Chondrocyte (in vitro differentiated cells): ENCODE data around the gene APOL4. TPM values are rescaled to one million over a fixed set of nuclear protein-coding genes. Genes with fewer than 3 reads are reported as not detected.
"Not testable (repeated sequence)": the region's sequence is repeated elsewhere in the genome, so short reads cannot be mapped to it uniquely, and the experiment has no call there.

Source experiments
- DNase-seq: peaks from one replicate; pipeline ENCODE4 v3.0.0; 2021; ENCODE audit warnings: mixed read lengths, low spot score
- H3K27ac Mint-ChIP-seq: one replicate; pipeline ENCODE4 v1.8.0; 2021; ENCODE audit warnings: mild to moderate bottlenecking, moderate library complexity, mixed read lengths; ENCODE audit not compliant: unreplicated experiment
- H3K27me3 Mint-ChIP-seq: 2 replicates; pipeline ENCODE4 v1.8.0; 2021; ENCODE audit warnings: low read depth, mixed read lengths
- H3K36me3 Mint-ChIP-seq: 2 replicates; pipeline ENCODE4 v1.8.0; 2021; ENCODE audit warnings: low read depth, mixed read lengths
- H3K4me1 Mint-ChIP-seq: 2 replicates; pipeline ENCODE4 v1.8.0; 2021; ENCODE audit warnings: low read depth, mild to moderate bottlenecking, mixed read lengths
- H3K4me3 Mint-ChIP-seq: one replicate; pipeline ENCODE4 v1.8.0; 2021; ENCODE audit warnings: mild to moderate bottlenecking, moderate library complexity, mixed read lengths; ENCODE audit not compliant: unreplicated experiment
- H3K9me3 Mint-ChIP-seq: 2 replicates; pipeline ENCODE4 v1.8.0; 2021; ENCODE audit warnings: low read depth, mixed read lengths
- total RNA-seq: library from RNA; stranded (reverse); gene quantifications from 3 replicates; pipeline ENCODE4 v1.2.1, GENCODE V29; 2021
- TF ChIP-seq, protein P1 (sequence below): fragments of 200-600 bp; sonication (generic); IDR thresholded peaks from 2 replicates; pipeline ENCODE4 v1.5.0; 2021; ENCODE audit warnings: antibody characterized with exemption, mild to moderate bottlenecking, moderate library complexity

The APOL4 gene
- total RNA-seq, 1 donor from 2014 or later = not detected

DNA sequence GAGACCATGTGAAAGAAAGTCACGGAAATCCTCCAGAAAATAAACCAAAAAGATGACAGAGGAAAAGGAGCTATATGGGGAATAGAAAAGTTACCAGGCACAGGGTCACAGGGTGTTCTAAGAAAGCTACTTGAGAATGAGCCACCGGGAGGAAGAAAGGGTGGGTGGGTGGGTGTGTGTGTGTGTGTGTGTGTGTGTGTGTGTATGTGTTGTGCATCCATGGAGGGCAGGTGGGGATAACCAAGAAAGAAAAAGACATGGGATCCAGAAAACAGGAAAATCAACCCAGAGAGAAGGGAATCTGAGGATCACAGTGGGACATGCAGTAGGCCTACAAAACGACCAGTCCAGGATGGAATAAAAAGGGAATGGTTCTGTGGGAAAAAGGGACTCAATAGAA is 34.0 kb upstream of the APOL4 start:
- peak overlapping the region; percentile 42 for H3K27ac Mint-ChIP-seq
- no peaks in the 10 kb centered on the region for H3K9me3 Mint-ChIP-seq
- TF ChIP-seq, protein P1, sequence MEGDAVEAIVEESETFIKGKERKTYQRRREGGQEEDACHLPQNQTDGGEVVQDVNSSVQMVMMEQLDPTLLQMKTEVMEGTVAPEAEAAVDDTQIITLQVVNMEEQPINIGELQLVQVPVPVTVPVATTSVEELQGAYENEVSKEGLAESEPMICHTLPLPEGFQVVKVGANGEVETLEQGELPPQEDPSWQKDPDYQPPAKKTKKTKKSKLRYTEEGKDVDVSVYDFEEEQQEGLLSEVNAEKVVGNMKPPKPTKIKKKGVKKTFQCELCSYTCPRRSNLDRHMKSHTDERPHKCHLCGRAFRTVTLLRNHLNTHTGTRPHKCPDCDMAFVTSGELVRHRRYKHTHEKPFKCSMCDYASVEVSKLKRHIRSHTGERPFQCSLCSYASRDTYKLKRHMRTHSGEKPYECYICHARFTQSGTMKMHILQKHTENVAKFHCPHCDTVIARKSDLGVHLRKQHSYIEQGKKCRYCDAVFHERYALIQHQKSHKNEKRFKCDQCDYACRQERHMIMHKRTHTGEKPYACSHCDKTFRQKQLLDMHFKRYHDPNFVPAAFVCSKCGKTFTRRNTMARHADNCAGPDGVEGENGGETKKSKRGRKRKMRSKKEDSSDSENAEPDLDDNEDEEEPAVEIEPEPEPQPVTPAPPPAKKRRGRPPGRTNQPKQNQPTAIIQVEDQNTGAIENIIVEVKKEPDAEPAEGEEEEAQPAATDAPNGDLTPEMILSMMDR = no peak
- H3K4me1 Mint-ChIP-seq = peaks cover 65% of the 10 kb centered on the region
- peak overlapping the region; percentile 95 for H3K4me3 Mint-ChIP-seq
- H3K27me3 Mint-ChIP-seq = no peaks in the 10 kb centered on the region
- DNase-seq = no peak
- peaks cover 45% of the 10 kb centered on the region for H3K36me3 Mint-ChIP-seq

DNA sequence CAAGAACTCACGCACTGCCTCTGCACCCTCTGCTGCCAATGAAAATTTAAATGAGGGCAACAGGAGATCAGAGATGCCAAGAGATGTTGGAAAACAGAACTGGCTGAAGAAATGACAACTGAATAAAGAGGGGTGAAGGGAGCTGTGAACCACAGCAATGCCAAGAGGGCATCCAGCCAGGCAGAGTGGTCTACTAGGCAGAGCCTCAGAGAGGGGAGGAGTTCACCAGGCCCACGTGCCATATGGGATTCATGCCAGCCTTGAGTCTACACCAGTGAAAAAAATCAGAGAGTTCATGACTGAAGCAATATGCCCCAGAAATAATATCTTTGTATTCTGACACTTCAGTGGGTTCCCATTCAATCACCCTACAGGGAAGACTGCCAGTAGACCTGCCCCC is 33.3 kb upstream of the APOL4 start:
- peaks cover 47% of the 10 kb centered on the region for H3K36me3 Mint-ChIP-seq
- H3K27ac Mint-ChIP-seq = no peak overlapping the region
- TF ChIP-seq, protein P1 = no peak
- peaks cover 58% of the 10 kb centered on the region for H3K4me1 Mint-ChIP-seq
- no peaks in the 10 kb centered on the region for H3K9me3 Mint-ChIP-seq
- H3K27me3 Mint-ChIP-seq = no peaks in the 10 kb centered on the region
- H3K4me3 Mint-ChIP-seq = peak overlapping the region; percentile 95
- no peak for DNase-seq

DNA sequence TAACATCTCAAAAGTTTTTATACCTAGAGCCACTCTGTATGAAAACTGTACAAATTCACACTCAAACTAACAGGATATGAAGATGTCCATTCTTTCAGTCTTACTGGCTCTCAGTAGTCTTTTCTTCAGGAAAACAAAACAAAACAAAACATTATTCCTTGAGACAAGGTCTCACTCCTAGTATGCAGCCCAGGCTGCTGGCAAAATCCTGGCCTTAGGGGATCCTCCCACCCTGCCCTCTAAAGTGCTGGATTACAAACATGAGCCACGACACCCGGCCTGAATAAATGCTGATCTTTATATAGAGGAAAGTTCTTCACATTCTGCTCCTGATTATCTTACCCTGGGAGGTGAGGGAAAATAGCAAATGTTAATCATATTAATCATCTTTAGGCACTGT is 32.6 kb upstream of the APOL4 start:
- TF ChIP-seq, protein P1 = no peak
- DNase-seq = no peak
- Mint-ChIP-seq H3K9me3 (no peaks in the 10 kb centered on the region), H3K4me3 (no peak overlapping the region), H3K36me3 (peaks cover 50% of the 10 kb centered on the region), H3K27me3 (no peaks in the 10 kb centered on the region), H3K27ac (no peak overlapping the region), H3K4me1 (peaks cover 54% of the 10 kb centered on the region)

DNA sequence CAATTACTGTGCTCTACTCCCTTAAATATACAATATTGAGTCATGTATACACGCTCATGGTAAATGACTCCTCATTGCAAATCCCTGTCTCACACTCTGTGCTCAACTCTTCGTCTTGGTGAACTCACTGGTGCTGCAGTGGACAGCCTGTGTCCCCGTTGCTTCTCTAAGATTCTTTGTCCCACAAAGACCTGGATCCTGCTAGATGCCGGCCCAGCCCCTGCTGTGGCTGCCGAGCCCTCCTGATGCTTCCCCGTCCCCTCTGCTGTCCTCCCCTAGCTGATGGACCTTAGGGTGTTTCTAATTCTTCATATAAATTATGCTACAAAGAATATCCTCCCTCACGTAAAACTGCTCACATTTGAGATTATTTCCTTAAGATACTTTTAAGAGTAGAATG is 32.2 kb upstream of the APOL4 start:
- H3K27ac Mint-ChIP-seq = no peak overlapping the region
- peaks cover 53% of the 10 kb centered on the region for H3K36me3 Mint-ChIP-seq
- H3K4me1 Mint-ChIP-seq = peaks cover 51% of the 10 kb centered on the region

DNA sequence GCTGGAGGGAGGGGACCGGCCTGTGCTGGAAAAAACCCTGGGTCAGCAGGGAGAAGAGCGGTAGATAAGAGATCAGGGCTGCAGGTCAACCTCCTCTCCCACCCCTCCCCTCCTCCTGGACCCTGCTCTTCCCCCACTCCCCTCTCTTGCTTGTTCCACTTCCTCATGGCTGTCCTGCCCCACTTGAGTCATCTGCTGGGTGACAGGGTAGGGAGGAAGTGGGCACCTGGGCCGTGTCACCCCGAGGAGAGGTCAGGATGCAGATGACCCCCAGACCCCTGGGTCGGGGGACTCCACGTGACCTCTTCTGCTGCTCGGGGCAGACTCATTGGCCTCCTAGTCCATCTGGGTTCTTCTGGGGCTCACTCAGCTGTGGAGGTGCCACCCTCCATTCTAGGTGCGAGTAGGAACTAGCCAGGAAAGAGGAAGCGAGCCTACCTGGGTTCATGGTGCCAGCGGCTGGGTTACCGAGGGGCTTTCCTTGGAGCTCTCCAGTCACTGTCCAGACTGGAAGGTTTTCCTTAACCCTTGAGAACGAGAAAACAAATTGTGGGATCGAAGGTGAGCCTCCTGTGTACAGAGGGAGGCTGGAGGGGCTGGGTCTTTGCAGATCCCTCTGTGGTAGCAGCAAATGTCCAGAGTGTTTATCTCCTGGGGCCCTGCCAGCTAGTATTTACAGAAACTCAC is 31.2 kb upstream of the APOL4 start:
- peaks cover 60% of the 10 kb centered on the region for H3K36me3 Mint-ChIP-seq
- no peak overlapping the region for H3K4me3 Mint-ChIP-seq
- H3K27me3 Mint-ChIP-seq = no peaks in the 10 kb centered on the region
- no peak overlapping the region for H3K27ac Mint-ChIP-seq
- DNase-seq = no peak
- peaks cover 43% of the 10 kb centered on the region for H3K4me1 Mint-ChIP-seq
- TF ChIP-seq, protein P1 = no peak
- no peaks in the 10 kb centered on the region for H3K9me3 Mint-ChIP-seq

More for the DNA sequence above, 32.2 kb upstream of the APOL4 start:
- no peak overlapping the region for H3K4me3 Mint-ChIP-seq
- no peaks in the 10 kb centered on the region for H3K9me3 Mint-ChIP-seq
- no peaks in the 10 kb centered on the region for H3K27me3 Mint-ChIP-seq
- DNase-seq = no peak
- TF ChIP-seq, protein P1 = no peak

DNA sequence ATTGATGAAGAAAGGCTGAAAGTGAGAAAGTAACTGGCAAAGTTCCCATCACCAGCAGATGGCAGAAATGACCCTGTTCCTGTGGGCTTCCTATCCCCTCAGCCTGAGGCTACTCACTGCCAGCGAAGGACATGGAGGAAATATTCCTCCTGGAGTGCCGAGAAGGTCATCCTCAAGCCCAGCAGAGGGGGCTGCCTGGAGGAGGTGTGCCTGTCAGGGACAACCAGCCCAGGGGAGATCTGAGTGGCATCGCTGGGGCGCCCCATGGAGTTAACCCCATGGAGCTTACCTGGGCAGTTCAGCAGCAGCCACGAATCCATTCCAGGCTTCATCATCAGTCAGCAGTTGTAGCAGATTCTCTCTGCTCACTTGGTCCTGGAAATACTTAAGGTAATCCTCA is 29.4 kb upstream of the APOL4 start:
- H3K9me3 Mint-ChIP-seq, H3K27ac Mint-ChIP-seq, DNase-seq, H3K4me3 Mint-ChIP-seq, H3K27me3 Mint-ChIP-seq: not testable (repeated sequence)
- H3K36me3 Mint-ChIP-seq = peaks cover 61% of the 10 kb centered on the region
- H3K4me1 Mint-ChIP-seq = peaks cover 25% of the 10 kb centered on the region

DNA sequence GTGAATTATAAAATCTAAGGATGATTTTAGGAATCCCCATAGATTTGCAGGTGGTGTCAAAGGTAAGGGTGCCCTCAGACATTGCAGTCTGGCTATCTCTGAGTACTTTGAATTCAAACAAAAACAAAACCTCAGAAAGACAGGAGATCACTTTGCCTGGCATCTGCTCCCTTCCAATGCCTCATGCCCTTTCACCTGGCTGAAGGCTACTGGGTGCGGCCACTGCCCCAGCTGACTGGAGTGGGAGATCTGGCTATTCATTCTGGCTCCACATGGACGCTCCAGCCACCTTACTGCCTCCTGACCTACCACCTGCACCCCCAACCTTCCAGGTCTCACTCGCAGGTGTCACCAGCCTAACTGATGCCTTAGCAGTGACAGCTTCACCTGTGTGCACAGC is 28.0 kb upstream of the APOL4 start:
- not testable (repeated sequence) for H3K27me3 Mint-ChIP-seq, DNase-seq, H3K9me3 Mint-ChIP-seq, H3K4me3 Mint-ChIP-seq
- peaks cover 11% of the 10 kb centered on the region for H3K4me1 Mint-ChIP-seq
- peaks cover 52% of the 10 kb centered on the region for H3K36me3 Mint-ChIP-seq
- H3K27ac Mint-ChIP-seq = peak overlapping the region; percentile 41
